Left forelimb (tissue), 1 donor: Measurements from ENCODE around the gene IP6K3.

ENCODE experiments used
- DNase-seq: peaks from one replicate; pipeline ENCODE4 v3.0.0-alpha.2; 2018; ENCODE audit warnings: low spot score

The IP6K3 gene

GRCh38 chr6:33746651-33747100 lies at the start of gene IP6K3:
Gene IP6K3 (minus strand): TSS chr6:33746905. CDS start chr6:33735476, 11,429 bp downstream.
- peak; percentile 80 for DNase-seq

DNA sequence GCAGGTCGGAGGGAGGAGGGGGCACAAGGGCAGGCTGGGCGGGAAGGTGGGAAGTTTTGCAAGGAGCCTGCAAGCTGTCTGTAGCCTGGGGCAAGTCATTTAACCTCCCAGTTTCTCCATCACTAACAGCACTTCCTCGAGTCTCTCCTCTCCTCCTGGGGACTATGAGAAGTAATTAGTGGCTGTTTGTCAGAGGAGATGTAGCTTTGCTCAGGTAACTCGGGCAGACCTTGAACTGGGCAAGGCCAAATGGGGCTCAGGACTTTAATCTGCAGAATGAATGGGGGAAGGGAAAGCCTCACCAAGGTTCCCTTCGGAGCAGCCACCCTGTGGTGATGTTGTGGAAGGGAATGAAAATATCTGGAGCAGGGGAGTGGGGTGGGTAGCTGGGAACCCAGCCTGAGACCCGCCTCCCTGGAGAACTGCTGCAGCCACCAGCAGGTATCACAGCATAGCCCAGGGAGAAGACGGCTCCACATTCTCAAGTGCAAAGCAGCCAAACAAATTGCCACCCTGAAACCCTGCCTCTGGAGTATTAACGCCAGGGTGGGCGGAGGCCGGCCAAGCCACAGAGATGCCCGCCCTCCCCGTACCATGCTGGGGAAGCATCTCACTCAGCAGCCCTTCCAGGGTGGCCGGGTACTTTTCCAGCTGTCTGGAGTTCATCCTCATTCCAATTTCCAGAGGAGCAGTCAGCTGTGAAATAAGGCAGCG lies 48.4 kb upstream of the IP6K3 start:
- no peak for DNase-seq

- DNase-seq, result no peak
Measured at GRCh38 chr6:33792981-33793380, 46.3 kb upstream of the IP6K3 start.

GRCh38 chr6:33791620-33792019 lies 44.9 kb upstream of the IP6K3 start:
- no peak for DNase-seq

DNA sequence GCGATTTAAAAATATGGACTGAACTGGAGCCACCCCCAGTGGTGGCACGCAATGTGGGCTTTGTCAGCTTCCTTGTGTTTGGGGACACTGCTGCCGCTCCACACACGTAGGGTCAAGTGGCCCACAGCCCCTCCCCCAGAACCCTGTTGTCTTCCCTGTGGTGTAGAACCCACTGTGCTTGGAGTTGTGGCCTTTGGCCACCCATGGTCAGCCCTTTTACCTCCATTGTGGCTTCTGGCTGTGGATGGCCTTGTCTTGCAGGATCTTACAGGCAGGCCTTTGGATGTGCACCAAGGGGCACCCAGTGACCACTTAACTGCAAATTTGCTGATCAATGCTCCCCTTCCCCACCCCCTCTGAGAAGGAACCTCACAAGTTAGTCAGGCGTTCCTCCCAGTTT lies 44.2 kb upstream of the IP6K3 start:
- DNase-seq, result no peak

- DNase-seq, result no peak
Measured at GRCh38 chr6:33790379-33790778, 43.7 kb upstream of the IP6K3 start.

DNA sequence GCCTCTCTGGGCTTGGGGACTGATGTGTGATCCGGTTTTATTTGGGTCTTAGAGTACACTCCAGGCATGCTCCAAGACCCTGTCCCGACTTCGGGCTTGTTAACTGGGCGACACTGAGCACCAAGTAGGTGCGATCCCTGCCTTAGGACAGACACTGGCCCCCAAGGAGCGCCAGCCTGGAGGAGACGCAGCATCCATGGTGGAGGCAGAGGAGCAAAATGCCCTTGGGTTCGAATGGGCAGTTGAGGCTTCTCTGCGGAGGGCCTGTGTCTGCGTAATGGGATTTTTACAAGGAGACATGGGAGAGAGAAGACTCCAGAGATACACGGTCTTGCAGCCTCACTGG lies 42.8 kb upstream of the IP6K3 start:
- no peak for DNase-seq

GRCh38 chr6:33788694-33789549 lies 42.2 kb upstream of the IP6K3 start, which contains the start of gene LEMD2:
Gene LEMD2 (minus strand): TSS chr6:33789130. CDS start chr6:33789116, 14 bp downstream.
- DNase-seq, result peak; percentile 96

DNA sequence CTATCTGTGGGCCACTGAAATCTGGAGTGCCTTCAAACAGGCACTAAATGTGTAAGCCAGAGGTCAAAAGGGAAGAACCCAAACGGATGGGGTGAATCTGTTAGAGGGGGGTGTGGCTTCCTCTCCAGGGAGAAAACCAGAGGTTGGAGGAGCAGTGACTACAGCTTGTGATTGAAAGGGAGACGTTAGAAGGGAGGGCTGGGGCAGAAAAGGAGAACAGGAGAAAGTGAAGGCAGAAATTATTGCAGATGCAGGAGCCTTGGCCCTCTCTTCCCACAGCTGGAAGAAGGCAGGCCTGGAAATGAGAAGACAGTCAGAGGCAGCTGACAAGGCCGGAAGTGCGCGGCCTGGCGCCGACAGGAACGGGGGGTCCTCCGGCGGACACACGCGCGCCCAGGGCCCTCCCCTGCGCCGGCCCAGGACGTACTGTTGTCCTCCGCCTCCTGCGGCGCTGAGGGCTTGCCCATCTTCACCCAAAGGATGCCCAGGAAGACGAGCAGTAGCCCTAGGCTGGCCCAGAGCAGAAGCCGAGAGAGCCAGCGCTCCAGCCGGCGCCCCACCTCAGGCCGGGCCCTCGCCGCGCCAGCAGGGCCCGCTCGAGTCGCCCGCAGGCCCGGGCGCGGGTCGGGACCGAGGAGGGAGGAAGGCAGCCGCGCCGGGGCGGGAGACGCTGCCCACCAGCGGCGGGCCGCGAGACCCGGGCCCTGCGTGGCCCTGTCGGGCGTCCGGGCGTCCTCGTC lies 41.4 kb upstream of the IP6K3 start:
- peak; percentile 88 for DNase-seq

GRCh38 chr6:33787346-33787953 lies 40.7 kb upstream of the IP6K3 start:
- DNase-seq, result no peak

DNA sequence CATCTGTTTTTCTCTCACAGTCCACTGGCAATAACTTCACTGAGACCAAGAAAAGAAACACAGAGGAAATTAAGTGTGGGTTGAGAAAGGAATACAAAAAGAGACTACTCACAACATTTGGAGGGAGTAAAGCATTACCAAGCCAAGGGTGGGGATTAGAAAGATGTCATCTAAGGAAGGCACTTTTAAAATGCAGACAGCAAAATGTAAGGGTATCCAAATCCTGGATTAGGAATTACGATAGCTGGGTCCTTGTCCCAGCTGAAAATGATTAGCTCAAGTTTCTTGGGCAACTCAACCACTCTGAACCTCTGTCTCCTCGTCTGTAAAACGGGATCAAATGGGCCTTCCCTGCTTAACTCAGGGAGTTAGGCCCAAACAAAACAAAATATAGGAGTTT lies 40.0 kb upstream of the IP6K3 start:
- DNase-seq, result no peak

- DNase-seq, result no peak
Measured at GRCh38 chr6:33785778-33786177, 39.1 kb upstream of the IP6K3 start.

DNA sequence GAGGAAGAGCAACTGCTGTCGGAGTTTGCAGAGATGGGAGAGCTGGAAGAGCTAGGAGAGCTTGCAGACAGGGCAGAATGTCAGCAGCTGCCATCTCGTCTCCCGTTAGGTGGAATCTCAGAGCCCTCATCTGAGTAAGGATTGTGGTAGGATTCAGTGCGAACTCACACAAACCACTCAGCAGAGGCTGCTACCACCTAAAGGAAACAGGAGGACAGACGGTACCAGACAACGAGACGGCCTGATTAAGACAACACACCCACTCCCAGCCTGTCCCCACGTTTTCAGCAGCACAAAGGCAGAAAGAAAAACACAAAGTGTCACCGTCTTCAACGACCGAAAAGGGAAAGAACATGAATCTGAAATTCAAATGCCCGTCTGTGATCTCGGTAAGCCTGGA lies 38.1 kb upstream of the IP6K3 start:
- DNase-seq, result no peak

- DNase-seq, result no peak
Measured at GRCh38 chr6:33783781-33784520, 37.2 kb upstream of the IP6K3 start.

GRCh38 chr6:33782561-33782960 lies 35.9 kb upstream of the IP6K3 start:
- DNase-seq, result no peak

DNA sequence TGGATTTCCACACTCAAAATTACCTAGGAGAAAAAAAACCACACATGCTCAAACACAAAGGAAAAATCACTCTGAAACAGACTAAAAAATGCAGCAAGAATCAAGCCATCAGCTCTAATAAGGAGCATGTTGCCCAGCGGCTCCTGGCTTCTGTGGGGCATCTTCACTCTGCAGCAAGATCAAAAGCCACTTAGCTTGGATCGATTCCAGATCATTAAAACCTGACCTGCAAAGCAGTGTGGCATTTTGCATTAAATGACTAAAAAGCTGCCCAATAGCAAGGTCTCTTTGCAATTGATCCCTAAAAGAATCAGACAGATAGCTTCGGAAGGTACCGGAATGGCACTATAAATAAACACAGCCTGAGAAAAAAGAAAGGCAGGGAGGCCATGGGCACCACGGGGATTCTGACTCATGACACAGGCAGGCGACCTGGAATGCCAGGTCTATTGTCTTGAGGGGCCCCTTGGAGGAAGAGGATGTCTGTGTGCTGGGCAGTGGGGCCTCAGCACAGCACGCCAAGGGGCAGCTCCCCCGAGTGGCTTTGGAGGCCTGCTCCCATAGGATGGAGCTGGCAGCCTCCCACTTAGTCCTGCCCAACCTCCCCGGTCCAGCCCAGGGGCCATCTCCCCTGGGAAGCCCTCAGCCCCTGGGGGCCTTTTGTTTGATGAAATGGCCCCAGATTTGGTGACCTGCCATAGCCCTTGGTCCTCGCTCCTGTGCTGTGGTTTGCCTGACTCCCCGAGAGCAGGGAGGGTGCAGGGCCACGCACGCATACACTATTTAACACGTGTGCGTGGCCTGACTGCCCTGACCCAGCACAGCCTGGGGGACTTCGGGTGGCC lies 34.6 kb upstream of the IP6K3 start:
- no peak for DNase-seq

DNA sequence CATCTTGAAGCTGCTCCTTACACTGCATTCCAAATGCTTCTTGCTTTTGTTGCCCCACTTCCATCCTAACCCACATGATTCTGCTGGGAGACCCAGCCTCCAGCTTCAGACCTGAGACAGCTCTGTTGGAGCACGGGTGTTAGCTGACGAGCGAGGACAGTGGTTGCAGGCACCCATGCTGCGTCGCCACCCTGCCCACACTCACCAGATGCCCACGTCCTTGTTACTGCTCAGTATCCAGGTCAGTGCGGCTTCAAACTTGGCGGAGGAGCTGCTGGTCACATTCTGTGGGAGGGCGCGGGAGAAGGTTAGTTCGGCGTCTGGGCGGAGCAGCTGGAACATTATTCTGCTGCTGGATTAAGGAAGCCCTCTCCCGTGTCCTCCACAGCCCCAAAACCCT lies 33.2 kb upstream of the IP6K3 start:
- DNase-seq, result no peak

DNA sequence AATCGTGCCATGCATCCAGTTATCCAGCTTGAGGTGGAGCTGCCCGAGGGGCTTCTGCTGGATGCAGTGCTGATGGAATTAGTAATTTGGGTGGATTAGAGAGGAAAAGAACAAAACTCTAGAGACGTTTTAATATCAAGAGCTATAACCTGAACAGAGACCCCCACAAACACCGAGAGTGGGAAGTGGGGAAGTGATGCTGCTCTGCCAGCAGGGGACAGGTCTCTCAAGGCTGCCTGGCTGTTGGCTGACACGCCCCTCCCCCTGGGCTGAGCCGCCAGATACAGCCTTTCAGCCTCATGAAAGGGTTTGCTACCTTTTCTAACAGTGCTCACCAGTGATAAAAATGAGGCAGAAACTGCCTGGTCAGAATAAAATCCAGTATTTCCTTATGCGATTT lies 32.6 kb upstream of the IP6K3 start:
- DNase-seq, result no peak

DNA sequence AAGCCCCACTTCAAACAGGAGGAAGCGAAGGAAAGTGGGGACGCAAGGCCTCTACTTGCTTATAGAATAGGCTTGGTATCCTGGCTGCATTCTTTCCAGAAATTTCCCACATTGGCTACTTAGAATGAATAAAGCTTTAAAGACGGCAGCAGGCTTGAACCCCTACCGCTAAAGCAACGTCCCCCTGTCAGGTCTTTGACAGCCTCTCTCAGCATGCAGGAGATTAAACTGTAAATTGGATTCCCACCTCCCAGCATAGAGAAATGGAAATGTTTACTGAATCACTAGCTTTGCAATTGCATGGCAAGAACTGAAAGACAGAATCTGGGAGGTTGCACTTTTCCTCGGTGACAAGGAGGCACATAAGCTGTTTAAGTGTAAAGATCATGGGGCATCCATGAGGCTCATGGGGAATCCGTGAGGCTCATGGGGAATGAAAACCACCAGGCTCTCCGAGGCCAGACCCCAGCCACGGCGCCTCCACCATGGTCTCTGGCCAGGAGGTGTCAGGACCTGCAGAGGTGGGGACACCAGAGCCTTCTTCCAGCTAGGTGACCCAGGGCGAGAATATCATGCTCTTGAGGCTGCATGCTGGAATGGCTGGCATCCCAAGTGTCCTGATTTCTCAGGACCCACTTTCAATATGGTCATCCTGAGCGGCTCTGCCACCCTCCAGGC lies 31.9 kb upstream of the IP6K3 start:
- DNase-seq, result no peak
